ENCODE data around the gene SOX15.
A peak's percentile ranks its signal among the peaks of the same experiment; 100 is the strongest.

The SOX15 gene

GRCh38 chr17:7582396-7583252 lies 7.3 kb downstream of the SOX15 start:
- DNase-seq (ENCODE audit: low read depth): no peak
- no peak overlapping the region for H3K4me3 ChIP-seq (ENCODE audit: control insufficient read depth, low read depth, low read length)
- TF ChIP-seq CTCF (conservative IDR thresholded peaks at IDR 0.05; ENCODE audit: control insufficient read depth, insufficient read depth, low read depth, low read length): no peak

GRCh38 chr17:7580604-7581575 lies 9.0 kb downstream of the SOX15 start:
- no peak for DNase-seq (ENCODE audit: low read depth)
- no peak for TF ChIP-seq CTCF (conservative IDR thresholded peaks at IDR 0.05; ENCODE audit: control insufficient read depth, insufficient read depth, low read depth, low read length)
- no peak overlapping the region for H3K4me3 ChIP-seq (ENCODE audit: control insufficient read depth, low read depth, low read length)

GRCh38 chr17:7579834-7580603 lies 9.9 kb downstream of the SOX15 start:
- no peak for DNase-seq (ENCODE audit: low read depth)
- peak overlapping the region; percentile 25 for H3K4me3 ChIP-seq (ENCODE audit: control insufficient read depth, low read depth, low read length)
- TF ChIP-seq CTCF (conservative IDR thresholded peaks at IDR 0.05; ENCODE audit: control insufficient read depth, insufficient read depth, low read depth, low read length): no peak

- TF ChIP-seq CTCF (conservative IDR thresholded peaks at IDR 0.05; ENCODE audit: control insufficient read depth, insufficient read depth, low read depth, low read length): no peak
- DNase-seq (ENCODE audit: low read depth): peak; percentile 98
- peak within 1 kb of the TSS; percentile 25 for H3K4me3 ChIP-seq (ENCODE audit: control insufficient read depth, low read depth, low read length)
These were observed 10.7 kb downstream of the SOX15 start, which contains the start of gene CD68 for GRCh38 chr17:7579001-7579833. TSS of gene CD68 (plus strand) at chr17:7579638. CDS start at chr17:7579678, 40 bp downstream.

- no peak for TF ChIP-seq CTCF (conservative IDR thresholded peaks at IDR 0.05; ENCODE audit: control insufficient read depth, insufficient read depth, low read depth, low read length)
- no peak overlapping the region for H3K4me3 ChIP-seq (ENCODE audit: control insufficient read depth, low read depth, low read length)
- no peak for DNase-seq (ENCODE audit: low read depth)
These were observed 12.3 kb downstream of the SOX15 start for GRCh38 chr17:7577327-7578199.

Measured in fibroblast of mammary gland (primary cell).